ENCODE results near the gene FRMD7. TPM values are rescaled to one million over a fixed set of nuclear protein-coding genes. Genes with fewer than 3 reads are reported as not detected.

Gene FRMD7
- total and polyA plus RNA-seq, 2 experiments from 2014 or later = not detected

- ATAC-seq = no peak
These were observed 43.7 kb upstream of the FRMD7 start for GRCh38 chrX:132171478-132171877.

GRCh38 chrX:132169554-132169953 is 41.7 kb upstream of the FRMD7 start:
- Mint-ChIP-seq H3K27ac (no peak overlapping the region), H3K36me3 (ENCODE audit: low read depth) (peaks cover 8% of the 10 kb centered on the region; the same call in 1 of the 3 replicates), H3K4me3 (no peak overlapping the region), H3K4me1 (peaks cover 8% of the 10 kb centered on the region; the same call in 2 of the 3 replicates), H3K27me3 (ENCODE audit: insufficient read depth, low read depth, poor library complexity) (peaks cover 2% of the 10 kb centered on the region), H3K9me3 (peaks cover 8% of the 10 kb centered on the region; the same call in 2 of the 3 replicates)
- Histone ChIP-seq H3K4me1 (ENCODE audit: insufficient read depth) (peaks cover 9% of the 10 kb centered on the region; the same call in 1 of the 2 replicates), H3K4me2 (no peak overlapping the region), H2AFZ (no peak overlapping the region), H3F3A (replicated peaks; ENCODE audit: low read depth) (no peaks in the 10 kb centered on the region), H3K27ac (ENCODE audit: low read depth) (no peak overlapping the region), H3K4me3 (no peak overlapping the region), H3K36me3 (ENCODE audit: insufficient read depth) (no peaks in the 10 kb centered on the region), H3K27me3 (ENCODE audit: insufficient read depth) (no peaks in the 10 kb centered on the region), H3K9me2 (ENCODE audit: insufficient read depth) (no peaks in the 10 kb centered on the region), H4K20me1 (replicated peaks; ENCODE audit: insufficient read depth) (no peaks in the 10 kb centered on the region), H3K79me2 (replicated peaks; ENCODE audit: insufficient read depth) (no peaks in the 10 kb centered on the region)
- DNase-seq (ENCODE audit: low spot score) = no peak
- no peak for ATAC-seq
- TF ChIP-seq CTCF (conservative IDR thresholded peaks at IDR 0.05; ENCODE audit: low read depth in 2 of 2) = no peak
- TF ChIP-seq CREB1 (CRISPR knock-in tag; IDR thresholded peaks at IDR 0.05; ENCODE audit: low read depth) = no peak
- no peak for TF ChIP-seq STAT1 (IDR thresholded peaks at IDR 0.05; ENCODE audit: unreplicated experiment)
- no peak for TF ChIP-seq REST (IDR thresholded peaks at IDR 0.05; ENCODE audit: unreplicated experiment)
- TF ChIP-seq EZH2 (IDR thresholded peaks at IDR 0.05; ENCODE audit: low read depth, unreplicated experiment) = no peak

More at GRCh38 chrX:132171478-132171877, 43.7 kb upstream of the FRMD7 start:
- Mint-ChIP-seq H3K36me3 (ENCODE audit: low read depth) (no peaks in the 10 kb centered on the region), H3K4me3 (no peak overlapping the region), H3K9me3 (no peaks in the 10 kb centered on the region), H3K27ac (no peak overlapping the region), H3K27me3 (ENCODE audit: insufficient read depth, low read depth, poor library complexity) (peaks cover 2% of the 10 kb centered on the region), H3K4me1 (peaks cover 8% of the 10 kb centered on the region; the same call in 2 of the 3 replicates)
- Histone ChIP-seq H3K4me3 (no peak overlapping the region), H3K4me2 (no peak overlapping the region), H3K27me3 (ENCODE audit: insufficient read depth) (no peaks in the 10 kb centered on the region), H3K9me2 (ENCODE audit: insufficient read depth) (no peaks in the 10 kb centered on the region), H4K20me1 (replicated peaks; ENCODE audit: insufficient read depth) (no peaks in the 10 kb centered on the region), H3K27ac (ENCODE audit: low read depth) (no peak overlapping the region), H3K79me2 (replicated peaks; ENCODE audit: insufficient read depth) (no peaks in the 10 kb centered on the region), H3K36me3 (ENCODE audit: insufficient read depth) (no peaks in the 10 kb centered on the region), H2AFZ (no peak overlapping the region), H3K4me1 (ENCODE audit: insufficient read depth) (peaks cover 11% of the 10 kb centered on the region; the same call in 1 of the 2 replicates), H3F3A (replicated peaks; ENCODE audit: low read depth) (no peaks in the 10 kb centered on the region)
- no peak for TF ChIP-seq CREB1 (CRISPR knock-in tag; IDR thresholded peaks at IDR 0.05; ENCODE audit: low read depth)
- TF ChIP-seq CTCF (conservative IDR thresholded peaks at IDR 0.05; ENCODE audit: low read depth in 2 of 2) = peak in 1 of 2 experiments; percentile 18; a peak in 1 of 4 replicates
- DNase-seq (ENCODE audit: low spot score) = no peak

Measured in GM23338 (cell line).